ENCODE data around the gene BTN3A1.
A peak's percentile ranks its signal among the peaks of the same experiment; 100 is the strongest.

- no peak for TF ChIP-seq CTCF (IDR thresholded peaks at IDR 0.05)
- TF ChIP-seq POLR2AphosphoS5 (IDR thresholded peaks at IDR 0.05), result peak; percentile 84
Measured at GRCh38 chr6:26401987-26402658, at the start of gene BTN3A1.
